Measurements from ENCODE around the gene MAPT. TPM values are rescaled to one million over a fixed set of nuclear protein-coding genes. Genes with fewer than 3 reads are reported as not detected.

Gene MAPT
- total and polyA plus RNA-seq, 2 of the 13 experiments (the other 11 are each of a cell fraction or from before 2014, with no cell fraction given) = 2.1 to 2.8 TPM

DNA sequence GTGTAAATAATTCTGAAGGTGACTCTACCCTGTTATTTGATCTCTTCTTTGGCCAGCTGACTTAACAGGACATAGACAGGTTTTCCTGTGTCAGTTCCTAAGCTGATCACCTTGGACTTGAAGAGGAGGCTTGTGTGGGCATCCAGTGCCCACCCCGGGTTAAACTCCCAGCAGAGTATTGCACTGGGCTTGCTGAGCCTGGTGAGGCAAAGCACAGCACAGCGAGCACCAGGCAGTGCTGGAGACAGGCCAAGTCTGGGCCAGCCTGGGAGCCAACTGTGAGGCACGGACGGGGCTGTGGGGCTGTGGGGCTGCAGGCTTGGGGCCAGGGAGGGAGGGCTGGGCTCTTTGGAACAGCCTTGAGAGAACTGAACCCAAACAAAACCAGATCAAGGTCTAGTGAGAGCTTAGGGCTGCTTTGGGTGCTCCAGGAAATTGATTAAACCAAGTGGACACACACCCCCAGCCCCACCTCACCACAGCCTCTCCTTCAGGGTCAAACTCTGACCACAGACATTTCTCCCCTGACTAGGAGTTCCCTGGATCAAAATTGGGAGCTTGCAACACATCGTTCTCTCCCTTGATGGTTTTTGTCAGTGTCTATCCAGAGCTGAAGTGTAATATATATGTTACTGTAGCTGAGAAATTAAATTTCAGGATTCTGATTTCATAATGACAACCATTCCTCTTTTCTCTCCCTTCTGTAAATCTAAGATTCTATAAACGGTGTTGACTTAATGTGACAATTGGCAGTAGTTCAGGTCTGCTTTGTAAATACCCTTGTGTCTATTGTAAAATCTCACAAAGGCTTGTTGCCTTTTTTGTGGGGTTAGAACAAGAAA lies 109.8 kb downstream of the MAPT start (continued):
- TF ChIP-seq, protein P1, sequence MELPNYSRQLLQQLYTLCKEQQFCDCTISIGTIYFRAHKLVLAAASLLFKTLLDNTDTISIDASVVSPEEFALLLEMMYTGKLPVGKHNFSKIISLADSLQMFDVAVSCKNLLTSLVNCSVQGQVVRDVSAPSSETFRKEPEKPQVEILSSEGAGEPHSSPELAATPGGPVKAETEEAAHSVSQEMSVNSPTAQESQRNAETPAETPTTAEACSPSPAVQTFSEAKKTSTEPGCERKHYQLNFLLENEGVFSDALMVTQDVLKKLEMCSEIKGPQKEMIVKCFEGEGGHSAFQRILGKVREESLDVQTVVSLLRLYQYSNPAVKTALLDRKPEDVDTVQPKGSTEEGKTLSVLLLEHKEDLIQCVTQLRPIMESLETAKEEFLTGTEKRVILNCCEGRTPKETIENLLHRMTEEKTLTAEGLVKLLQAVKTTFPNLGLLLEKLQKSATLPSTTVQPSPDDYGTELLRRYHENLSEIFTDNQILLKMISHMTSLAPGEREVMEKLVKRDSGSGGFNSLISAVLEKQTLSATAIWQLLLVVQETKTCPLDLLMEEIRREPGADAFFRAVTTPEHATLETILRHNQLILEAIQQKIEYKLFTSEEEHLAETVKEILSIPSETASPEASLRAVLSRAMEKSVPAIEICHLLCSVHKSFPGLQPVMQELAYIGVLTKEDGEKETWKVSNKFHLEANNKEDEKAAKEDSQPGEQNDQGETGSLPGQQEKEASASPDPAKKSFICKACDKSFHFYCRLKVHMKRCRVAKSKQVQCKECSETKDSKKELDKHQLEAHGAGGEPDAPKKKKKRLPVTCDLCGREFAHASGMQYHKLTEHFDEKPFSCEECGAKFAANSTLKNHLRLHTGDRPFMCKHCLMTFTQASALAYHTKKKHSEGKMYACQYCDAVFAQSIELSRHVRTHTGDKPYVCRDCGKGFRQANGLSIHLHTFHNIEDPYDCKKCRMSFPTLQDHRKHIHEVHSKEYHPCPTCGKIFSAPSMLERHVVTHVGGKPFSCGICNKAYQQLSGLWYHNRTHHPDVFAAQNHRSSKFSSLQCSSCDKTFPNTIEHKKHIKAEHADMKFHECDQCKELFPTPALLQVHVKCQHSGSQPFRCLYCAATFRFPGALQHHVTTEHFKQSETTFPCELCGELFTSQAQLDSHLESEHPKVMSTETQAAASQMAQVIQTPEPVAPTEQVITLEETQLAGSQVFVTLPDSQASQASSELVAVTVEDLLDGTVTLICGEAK (IDR thresholded peaks at IDR 0.05) = no peak
- TF ChIP-seq, protein P1 (CRISPR knock-in tag; IDR thresholded peaks at IDR 0.05) = peak; percentile 27; the same call in 1 of the 2 replicates
- TF ChIP-seq SUZ12 (IDR thresholded peaks at IDR 0.05; ENCODE audit: low read depth, low read length) (no peak), ZNF75D (CRISPR knock-in tag; IDR thresholded peaks at IDR 0.05; ENCODE audit: borderline replicate concordance) (no peak), RARA (CRISPR knock-in tag; IDR thresholded peaks at IDR 0.05) (peak; percentile 77; the same call in 1 of the 2 replicates), ZNF619 (CRISPR knock-in tag; IDR thresholded peaks at IDR 0.05) (peak; percentile 84; the same call in 1 of the 2 replicates)
- TF ChIP-seq, protein P2, sequence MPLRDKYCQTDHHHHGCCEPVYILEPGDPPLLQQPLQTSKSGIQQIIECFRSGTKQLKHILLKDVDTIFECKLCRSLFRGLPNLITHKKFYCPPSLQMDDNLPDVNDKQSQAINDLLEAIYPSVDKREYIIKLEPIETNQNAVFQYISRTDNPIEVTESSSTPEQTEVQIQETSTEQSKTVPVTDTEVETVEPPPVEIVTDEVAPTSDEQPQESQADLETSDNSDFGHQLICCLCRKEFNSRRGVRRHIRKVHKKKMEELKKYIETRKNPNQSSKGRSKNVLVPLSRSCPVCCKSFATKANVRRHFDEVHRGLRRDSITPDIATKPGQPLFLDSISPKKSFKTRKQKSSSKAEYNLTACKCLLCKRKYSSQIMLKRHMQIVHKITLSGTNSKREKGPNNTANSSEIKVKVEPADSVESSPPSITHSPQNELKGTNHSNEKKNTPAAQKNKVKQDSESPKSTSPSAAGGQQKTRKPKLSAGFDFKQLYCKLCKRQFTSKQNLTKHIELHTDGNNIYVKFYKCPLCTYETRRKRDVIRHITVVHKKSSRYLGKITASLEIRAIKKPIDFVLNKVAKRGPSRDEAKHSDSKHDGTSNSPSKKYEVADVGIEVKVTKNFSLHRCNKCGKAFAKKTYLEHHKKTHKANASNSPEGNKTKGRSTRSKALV (CRISPR knock-in tag; IDR thresholded peaks at IDR 0.05) = peak; percentile 85; the same call in 1 of the 2 replicates
- TF ChIP-seq, protein P3, sequence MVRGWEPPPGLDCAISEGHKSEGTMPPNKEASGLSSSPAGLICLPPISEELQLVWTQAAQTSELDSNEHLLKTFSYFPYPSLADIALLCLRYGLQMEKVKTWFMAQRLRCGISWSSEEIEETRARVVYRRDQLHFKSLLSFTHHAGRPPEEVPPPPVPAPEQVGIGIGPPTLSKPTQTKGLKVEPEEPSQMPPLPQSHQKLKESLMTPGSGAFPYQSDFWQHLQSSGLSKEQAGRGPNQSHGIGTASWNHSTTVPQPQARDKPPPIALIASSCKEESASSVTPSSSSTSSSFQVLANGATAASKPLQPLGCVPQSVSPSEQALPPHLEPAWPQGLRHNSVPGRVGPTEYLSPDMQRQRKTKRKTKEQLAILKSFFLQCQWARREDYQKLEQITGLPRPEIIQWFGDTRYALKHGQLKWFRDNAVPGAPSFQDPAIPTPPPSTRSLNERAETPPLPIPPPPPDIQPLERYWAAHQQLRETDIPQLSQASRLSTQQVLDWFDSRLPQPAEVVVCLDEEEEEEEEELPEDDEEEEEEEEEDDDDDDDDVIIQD (CRISPR knock-in tag; IDR thresholded peaks at IDR 0.05; ENCODE audit: low read depth) = 0 out of 2 replicates have a peak, but pooled peaks have one; percentile 46
- TF ChIP-seq, protein P4, sequence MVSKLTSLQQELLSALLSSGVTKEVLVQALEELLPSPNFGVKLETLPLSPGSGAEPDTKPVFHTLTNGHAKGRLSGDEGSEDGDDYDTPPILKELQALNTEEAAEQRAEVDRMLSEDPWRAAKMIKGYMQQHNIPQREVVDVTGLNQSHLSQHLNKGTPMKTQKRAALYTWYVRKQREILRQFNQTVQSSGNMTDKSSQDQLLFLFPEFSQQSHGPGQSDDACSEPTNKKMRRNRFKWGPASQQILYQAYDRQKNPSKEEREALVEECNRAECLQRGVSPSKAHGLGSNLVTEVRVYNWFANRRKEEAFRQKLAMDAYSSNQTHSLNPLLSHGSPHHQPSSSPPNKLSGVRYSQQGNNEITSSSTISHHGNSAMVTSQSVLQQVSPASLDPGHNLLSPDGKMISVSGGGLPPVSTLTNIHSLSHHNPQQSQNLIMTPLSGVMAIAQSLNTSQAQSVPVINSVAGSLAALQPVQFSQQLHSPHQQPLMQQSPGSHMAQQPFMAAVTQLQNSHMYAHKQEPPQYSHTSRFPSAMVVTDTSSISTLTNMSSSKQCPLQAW (CRISPR knock-in tag; IDR thresholded peaks at IDR 0.05) = peak; percentile 72; the same call in 1 of the 2 replicates

Measured in HepG2 (cell line).